Measurements from ENCODE around the gene PITRM1.

Gene PITRM1

GRCh38 chr10:3099291-3100092 lies 73.1 kb downstream of the PITRM1 start:
- DNase-seq, result no peak

GRCh38 chr10:3098689-3099088 lies 73.9 kb downstream of the PITRM1 start:
- DNase-seq, result no peak

GRCh38 chr10:3097160-3097559 lies 75.4 kb downstream of the PITRM1 start:
- DNase-seq, result no peak

- no peak for DNase-seq
Measured at GRCh38 chr10:3096149-3096548, 76.4 kb downstream of the PITRM1 start.

GRCh38 chr10:3095373-3096139 lies 77.0 kb downstream of the PITRM1 start:
- DNase-seq, result no peak

GRCh38 chr10:3094609-3095036 lies 78.0 kb downstream of the PITRM1 start:
- no peak for DNase-seq

GRCh38 chr10:3093996-3094395 lies 78.6 kb downstream of the PITRM1 start:
- no peak for DNase-seq

- DNase-seq, result no peak
Measured at GRCh38 chr10:3091921-3092320, 80.7 kb downstream of the PITRM1 start.

GRCh38 chr10:3090914-3091787 lies 81.4 kb downstream of the PITRM1 start:
- DNase-seq, result peak; percentile 65

- no peak for DNase-seq
Measured at GRCh38 chr10:3090388-3090787, 82.2 kb downstream of the PITRM1 start.
